Ureter (tissue), 1 donor: ENCODE results near the gene SH3RF3. TPM values are rescaled to one million over a fixed set of nuclear protein-coding genes. Genes with fewer than 3 reads are reported as not detected.

Experiments used
- DNase-seq: peaks from one replicate; pipeline ENCODE4 v3.0.0-alpha.2; 2020; ENCODE audit warnings: low spot score
- total RNA-seq: library from RNA; stranded (reverse); gene quantifications from one replicate; pipeline ENCODE4 v1.2.4, GENCODE V29; 2023
- donor health status: DM: yes; HTN: yes; CAD: no.

The SH3RF3 gene
- total RNA-seq, 1 donor from 2014 or later, result 8.0 TPM

GRCh38 chr2:109430329-109430636 is 301.3 kb downstream of the SH3RF3 start:
- no peak for DNase-seq

GRCh38 chr2:109432421-109432820 is 303.4 kb downstream of the SH3RF3 start:
- no peak for DNase-seq

- DNase-seq, result no peak
These were observed 304.5 kb downstream of the SH3RF3 start for GRCh38 chr2:109433486-109433885.

- DNase-seq, result no peak
These were observed 304.9 kb downstream of the SH3RF3 start for GRCh38 chr2:109433926-109434325.

DNA sequence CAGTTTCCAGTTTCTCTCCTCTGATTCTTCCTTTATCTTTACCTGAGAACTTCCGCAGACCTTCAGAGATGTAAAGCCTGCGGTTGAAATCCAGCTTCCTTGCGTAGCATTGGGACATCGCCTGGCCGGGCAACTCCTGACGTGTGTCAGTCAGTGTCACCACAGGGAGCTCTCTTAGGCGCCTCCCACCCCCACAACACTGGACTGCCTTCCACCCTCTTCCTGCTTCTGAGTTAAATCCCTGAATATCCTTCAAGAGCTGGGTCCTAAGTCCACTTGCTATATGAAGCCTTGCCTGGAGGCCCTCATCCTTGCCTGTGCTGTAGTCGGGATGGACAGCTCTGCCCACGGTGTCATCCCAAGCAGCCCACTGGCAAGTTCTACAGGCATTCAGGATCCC is 305.3 kb downstream of the SH3RF3 start:
- no peak for DNase-seq

DNA sequence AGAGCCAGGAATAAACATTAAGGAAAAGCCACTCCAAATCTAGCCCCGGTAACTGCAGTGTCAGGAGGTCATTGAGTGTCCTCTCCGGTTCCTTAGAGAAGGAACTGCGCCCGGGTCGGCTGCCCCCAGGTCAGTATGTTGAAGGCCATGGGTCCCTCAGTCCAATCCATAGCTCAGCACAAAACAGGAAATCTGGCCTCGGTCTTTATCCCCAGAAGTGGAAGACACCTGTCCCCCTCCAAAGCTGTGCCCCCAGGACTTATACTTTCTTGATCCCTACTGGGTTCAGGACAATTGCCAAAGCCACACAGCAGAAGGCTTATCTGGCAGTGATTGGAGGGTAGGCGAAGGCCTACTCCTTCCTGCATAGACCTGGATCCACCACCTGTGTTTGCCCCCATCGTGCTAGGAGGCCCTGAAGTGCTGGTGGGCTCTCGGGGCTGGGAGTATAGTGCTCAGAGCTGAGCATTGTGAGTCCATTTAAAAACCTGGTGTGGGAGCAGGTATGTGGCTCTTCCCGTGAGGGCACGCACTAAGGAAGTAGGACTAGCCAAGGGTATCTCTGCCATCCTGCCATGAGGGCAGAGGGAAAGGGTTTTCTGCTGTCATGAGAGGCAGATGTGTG is 306.2 kb downstream of the SH3RF3 start:
- DNase-seq, result no peak

DNA sequence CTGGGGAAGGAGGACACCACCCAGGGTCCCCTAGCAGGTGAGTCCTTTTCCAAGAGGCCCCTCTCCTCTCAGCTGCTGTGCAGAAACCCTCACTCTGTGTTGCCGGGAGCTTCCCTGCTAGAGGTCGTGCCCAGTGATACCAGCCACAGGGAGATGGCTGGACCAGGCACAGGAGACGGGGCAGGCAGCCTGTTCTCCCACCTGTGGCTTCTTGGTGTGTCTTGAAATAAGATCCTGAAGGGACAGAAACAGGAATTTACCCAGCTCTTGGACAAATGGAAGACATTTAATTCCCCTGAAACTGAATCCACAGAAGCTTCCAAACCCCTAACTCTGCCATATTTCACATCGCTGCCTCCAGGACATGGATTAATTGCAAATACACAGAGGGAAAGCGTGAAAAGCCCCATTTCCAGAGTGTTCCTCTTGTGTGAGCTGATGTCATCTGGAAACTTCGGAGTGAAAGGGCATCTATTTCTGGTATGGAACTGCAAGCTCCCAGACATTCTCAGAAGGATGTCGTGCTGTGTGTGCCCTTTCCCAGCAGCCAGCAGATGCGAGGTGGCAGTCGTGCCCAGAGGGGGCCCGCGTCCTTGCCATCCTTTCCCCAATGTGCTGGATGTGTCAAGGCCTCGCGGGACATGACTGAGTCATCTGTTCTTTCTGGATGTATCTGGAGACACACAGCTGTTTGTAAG is 307.0 kb downstream of the SH3RF3 start:
- DNase-seq, result no peak

DNA sequence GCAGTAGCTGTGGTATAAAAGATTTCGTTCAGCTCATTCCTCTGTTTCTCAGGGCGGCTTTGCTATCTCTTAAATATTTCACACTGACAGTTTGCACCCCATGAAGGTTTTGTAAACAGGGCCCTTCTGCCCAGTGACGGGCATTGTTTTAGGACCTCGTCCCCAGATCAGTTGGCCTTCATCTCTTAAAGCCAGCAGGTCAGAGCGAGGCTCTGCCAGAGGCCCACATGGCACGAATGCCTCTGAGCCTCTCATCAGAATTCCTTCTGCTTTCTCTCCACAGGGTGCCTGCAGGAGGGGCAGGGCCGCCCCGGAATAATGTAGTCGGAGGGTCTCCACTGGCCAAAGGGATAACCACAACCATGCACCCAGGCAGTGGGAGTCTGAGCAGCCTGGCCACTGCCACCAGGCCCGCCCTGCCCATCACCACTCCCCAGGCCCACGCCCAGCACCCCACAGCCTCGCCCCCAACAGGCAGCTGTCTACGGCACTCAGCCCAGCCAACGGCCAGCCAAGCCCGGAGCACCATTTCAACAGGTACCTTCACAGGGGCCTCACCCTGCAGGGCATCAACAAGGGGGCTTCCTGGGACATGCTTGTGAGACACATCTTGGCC is 307.7 kb downstream of the SH3RF3 start:
- no peak for DNase-seq

DNA sequence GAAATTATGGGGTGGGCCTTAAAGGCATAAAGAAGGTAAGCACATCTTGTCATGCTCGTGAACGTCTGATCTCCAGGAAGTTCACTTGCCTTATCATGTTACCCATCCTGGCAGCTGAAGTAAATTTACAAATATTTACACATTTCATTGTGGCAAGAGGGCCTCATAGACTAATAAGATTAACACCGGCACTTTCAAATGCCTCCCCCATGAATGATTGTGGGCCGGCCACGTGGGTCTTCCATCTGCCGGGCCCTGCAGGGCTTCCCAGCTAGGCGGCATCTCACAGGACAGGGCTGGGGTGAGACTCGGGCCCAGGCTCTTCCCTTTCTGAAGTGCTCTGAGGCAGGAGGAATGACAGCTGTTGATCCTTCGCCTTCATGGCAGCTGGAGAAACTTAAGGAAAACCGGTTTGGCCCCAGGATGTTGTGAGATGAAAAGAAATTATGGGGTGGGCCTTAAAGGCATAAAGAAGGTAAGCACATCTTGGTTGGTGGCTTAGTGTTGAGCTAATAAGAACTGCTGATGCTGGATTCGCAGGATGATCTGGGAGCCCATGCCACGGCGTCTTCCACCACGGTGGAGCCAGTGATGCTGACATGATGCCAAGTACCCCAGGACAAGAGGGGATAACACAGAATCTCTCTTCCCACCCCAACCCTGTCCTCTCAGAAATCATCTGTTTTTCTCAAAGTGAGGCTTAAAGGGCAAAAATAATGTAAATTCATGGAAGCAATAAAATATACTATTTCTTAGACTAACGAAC is 308.5 kb downstream of the SH3RF3 start:
- no peak for DNase-seq

- DNase-seq, result no peak
These were observed 309.1 kb downstream of the SH3RF3 start for GRCh38 chr2:109438146-109438545.

- no peak for DNase-seq
These were observed 309.9 kb downstream of the SH3RF3 start for GRCh38 chr2:109438773-109439389.

GRCh38 chr2:109439390-109439786 is 310.4 kb downstream of the SH3RF3 start:
- DNase-seq, result no peak

DNA sequence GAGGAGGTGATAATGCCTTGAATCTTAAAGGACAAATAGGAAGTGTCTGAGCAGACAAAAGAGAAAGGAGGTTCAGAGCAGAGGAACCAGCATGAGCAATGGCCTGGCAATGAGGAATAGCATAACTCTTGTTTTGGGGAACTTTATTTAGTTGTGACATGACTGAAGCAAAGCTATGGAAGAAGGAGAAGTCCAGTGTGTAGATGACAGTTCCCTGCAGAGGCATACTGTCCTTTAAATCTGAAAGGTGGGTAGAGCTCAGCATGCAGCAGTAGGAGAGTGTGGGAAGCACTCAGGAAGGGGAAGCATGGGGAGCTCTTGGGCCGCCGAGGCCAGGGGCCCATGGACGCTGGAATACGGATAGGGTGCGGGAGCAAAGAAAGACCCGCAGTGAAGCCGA is 311.0 kb downstream of the SH3RF3 start:
- DNase-seq, result no peak

- DNase-seq, result no peak
These were observed 311.6 kb downstream of the SH3RF3 start for GRCh38 chr2:109440499-109441156.

DNA sequence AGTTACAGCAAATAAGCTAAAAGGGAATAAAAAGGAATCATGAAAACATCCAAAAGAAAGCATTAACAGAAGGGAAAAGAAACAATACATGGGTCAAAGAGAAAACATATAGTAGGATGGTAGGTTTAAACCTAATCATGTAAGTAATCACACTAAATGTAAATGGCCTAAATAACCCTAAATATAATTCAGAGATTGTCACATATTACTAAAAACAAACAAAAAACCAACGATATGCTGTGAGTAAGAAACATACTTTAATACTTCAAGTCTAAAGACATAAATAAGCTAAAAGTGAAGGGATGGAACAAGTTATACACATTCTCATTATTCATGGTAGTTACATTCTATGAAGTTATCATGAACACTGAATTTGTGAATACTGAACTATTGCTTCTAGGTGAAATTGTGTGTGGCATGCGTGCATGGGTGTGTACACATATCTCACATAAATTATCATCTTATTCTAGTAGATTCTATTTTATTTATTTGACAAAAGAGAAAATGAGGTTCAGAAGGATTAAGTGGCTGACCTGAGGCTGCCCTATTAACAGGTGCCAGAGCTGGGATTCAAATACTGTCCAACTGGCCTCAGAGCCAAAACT is 313.8 kb downstream of the SH3RF3 start:
- no peak for DNase-seq

GRCh38 chr2:109444916-109445315 is 315.9 kb downstream of the SH3RF3 start:
- DNase-seq, result no peak

DNA sequence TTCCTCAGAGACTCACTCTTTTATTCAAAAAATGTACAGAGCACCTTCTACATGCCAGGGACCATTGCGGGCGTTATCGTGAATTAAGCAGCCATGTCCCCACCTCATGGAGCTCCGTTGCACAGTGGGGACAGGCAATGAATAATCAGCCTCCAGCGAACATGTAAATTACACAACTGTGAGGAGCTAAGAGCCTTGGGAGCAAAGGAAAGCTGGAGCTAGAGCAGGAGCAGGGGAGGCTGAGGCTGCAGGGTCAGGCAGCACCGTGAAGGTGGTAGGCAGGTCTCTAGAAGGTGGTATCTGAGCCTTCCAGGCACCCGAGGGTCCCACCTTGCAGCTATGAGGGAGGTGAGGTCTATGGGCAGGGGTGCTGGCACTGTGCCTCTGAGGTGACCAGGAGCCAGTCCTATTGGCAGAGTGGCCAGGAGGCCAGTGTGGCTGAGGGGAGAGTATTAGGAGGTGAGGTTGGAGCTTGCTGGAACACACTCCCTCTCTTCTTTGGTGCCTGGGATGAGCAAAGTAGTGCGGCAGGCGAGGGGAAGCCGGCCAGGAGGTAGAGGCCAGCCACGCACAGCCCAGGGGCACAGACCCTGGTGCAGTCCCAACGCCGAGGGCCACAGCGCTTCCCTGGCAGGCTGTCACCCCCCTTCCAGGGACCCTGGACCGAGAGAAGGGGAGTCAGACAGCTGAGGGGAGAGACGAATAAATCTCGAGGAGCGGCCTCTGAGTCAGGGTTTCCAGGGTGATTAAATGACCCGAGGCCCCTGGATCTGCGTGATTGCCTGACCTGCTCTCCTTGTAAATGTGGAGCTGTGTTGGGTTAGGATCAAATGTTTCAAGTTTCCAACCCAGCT is 317.5 kb downstream of the SH3RF3 start:
- no peak for DNase-seq

GRCh38 chr2:109447251-109447661 is 318.3 kb downstream of the SH3RF3 start:
- no peak for DNase-seq

DNA sequence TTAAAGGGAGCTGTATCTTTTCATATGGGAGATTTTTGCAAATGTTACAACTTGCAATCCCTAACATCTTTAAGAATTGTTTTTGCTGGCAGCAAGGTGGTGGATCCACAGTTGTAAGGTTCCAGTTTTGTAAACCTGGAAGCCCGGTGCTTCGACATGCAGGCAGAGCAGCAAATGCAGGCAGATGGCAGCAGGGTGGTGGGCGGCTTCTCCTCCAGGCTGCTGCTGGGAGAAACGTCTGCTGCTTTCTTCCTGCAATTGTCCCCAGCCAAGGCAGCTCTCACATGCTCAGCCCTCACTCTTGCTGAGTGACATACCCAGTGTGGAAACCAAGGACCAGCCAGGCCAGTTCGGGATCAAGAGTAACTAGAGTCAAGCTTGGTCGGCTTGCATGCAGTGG is 318.8 kb downstream of the SH3RF3 start:
- DNase-seq, result no peak

DNA sequence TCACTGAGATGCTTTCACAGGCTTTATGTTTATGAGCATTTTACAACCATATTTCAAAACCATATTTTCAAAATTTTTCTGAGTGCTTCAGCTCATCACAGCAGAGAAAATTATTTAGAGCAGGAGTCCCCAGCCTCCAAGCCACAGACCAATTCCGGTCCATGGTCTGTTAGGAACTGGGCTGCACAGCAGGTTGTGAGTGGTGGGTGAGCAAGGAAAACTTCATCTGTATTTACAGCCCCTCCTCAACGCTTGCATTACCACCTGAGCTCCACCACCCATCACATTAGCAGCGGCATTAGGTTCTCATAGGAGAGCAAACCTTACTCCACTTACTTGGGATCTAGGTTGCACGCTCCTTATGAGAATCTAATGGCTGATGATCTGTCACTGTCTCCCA is 319.2 kb downstream of the SH3RF3 start:
- DNase-seq, result no peak
